Activated naive CD8-positive, alpha-beta T cell treated with anti-CD3 and anti-CD28 coated beads, Interleukin-2, amount 10 ng/mL, durations not matched to agents 7 days and 5 days (primary cell): Measurements from ENCODE around the gene PARD3B. TPM values are rescaled to one million over a fixed set of nuclear protein-coding genes. Genes with fewer than 3 reads are reported as not detected.
"Not testable (repeated sequence)": the region's sequence is repeated elsewhere in the genome, so short reads cannot be mapped to it uniquely, and the experiment has no call there.

Source experiments
- ATAC-seq: fragments of 150-1000 bp; cut with Tn5 transposase; one replicate; pipeline ENCODE4 v1.10.0; 2021; ENCODE audit warnings: low read depth, moderate library complexity
- POLR2A ChIA-PET: fragments of 350-600 bp; sonication (Branson Sonifier 250); formaldehyde crosslinking; loops from one replicate; lab custom pipeline; 2021; ENCODE audit warnings: antibody characterized with exemption; lab: Charles Lee
- DNase-seq: peaks from one replicate; pipeline ENCODE4 v3.0.0; 2021
- H3K27ac Mint-ChIP-seq: one replicate; pipeline ENCODE4 v1.8.0; 2022; ENCODE audit warnings: mild to moderate bottlenecking, mixed read lengths
- H3K27me3 Mint-ChIP-seq: one replicate; pipeline ENCODE4 v1.8.0; 2022; ENCODE audit warnings: mild to moderate bottlenecking, moderate library complexity, mixed read lengths
- H3K36me3 Mint-ChIP-seq: one replicate; pipeline ENCODE4 v1.8.0; 2021; ENCODE audit warnings: mild to moderate bottlenecking, mixed read lengths
- H3K4me1 Mint-ChIP-seq: one replicate; pipeline ENCODE4 v1.8.0; 2021; ENCODE audit warnings: mixed read lengths
- H3K4me3 Mint-ChIP-seq: one replicate; pipeline ENCODE4 v1.8.0; 2022; ENCODE audit warnings: mild to moderate bottlenecking, moderate library complexity, mixed read lengths
- H3K9me3 Mint-ChIP-seq: one replicate; pipeline ENCODE4 v1.8.0; 2021; ENCODE audit warnings: mixed read lengths
- total RNA-seq, 2 experiments: library from RNA; stranded (reverse); gene quantifications; one replicate each; pipeline ENCODE4 v1.2.3, GENCODE V29; 2021

Gene PARD3B
- total RNA-seq, 2 experiments from 2014 or later, result 0.55 to 1.0 TPM

DNA sequence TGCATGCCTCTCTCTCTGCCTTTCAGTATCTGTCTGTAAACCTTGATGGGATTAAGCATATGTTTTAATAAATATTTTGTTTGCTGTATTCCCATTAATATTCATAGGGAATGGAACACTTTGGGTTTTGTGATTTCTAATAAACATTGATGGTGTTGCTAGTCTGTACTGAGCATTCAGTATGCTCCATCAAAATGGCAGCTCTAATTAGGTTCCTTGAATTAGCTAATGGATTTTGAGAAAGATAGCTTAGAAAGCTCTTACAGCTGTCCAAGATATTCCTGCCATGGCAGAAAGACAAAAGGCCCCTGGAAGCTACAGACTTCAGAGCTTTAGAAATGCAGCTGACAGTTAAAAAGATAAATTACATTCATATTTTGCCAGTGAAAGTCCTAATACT, 937.8 kb downstream of the PARD3B start:
- no peak for DNase-seq
- Mint-ChIP-seq H3K4me1 (no peaks in the 10 kb centered on the region), H3K36me3 (no peaks in the 10 kb centered on the region), H3K9me3 (no peaks in the 10 kb centered on the region), H3K27me3 (peaks cover 8% of the 10 kb centered on the region), H3K27ac (no peak overlapping the region), H3K4me3 (no peak overlapping the region)
- POLR2A ChIA-PET, result no interaction called here
- ATAC-seq, result no peak

DNA sequence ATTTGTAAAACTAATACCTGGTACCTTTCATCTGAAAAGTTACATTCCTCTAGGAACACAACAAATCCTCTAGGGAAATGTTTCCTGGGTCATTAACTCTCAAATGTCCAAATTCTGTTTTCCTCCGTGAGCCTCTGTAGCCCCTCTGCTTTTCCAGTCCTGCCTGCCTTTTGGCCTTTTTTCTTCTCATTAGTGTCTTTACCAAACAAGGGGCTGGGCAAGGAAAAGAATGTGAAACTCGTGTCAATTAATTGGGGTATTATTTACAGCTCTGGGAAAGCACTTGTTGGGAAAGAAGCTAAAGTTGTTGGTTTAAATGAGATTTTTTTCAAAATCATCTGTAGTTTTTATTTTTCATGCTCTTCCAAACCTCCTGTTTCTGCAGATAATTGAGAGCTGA, 938.9 kb downstream of the PARD3B start:
- no peaks in the 10 kb centered on the region for H3K9me3 Mint-ChIP-seq
- H3K36me3 Mint-ChIP-seq, result no peaks in the 10 kb centered on the region
- H3K4me1 Mint-ChIP-seq, result no peaks in the 10 kb centered on the region

DNA sequence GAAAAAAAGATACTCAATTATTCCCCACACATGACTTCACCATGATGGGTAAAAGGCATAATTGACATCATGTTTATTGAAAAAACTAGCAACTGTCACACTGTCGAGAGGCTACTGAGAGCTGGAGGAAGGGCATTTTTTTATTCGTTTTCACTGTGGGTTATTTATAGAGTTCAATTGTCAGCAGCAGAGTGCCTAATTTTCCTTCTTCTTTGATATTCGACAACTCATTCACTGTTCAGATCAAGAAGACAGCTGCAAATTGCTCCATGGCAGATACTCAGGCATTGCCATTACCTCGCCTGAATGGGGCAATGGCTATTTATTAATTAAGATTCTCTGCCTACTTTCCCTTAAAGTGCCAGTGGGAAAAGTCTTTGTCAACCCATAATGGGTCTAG, 939.5 kb downstream of the PARD3B start:
- H3K27ac Mint-ChIP-seq, result no peak overlapping the region
- DNase-seq, result no peak
- no peaks in the 10 kb centered on the region for H3K36me3 Mint-ChIP-seq
- H3K4me1 Mint-ChIP-seq, result no peaks in the 10 kb centered on the region
- POLR2A ChIA-PET, result no interaction called here
- no peak overlapping the region for H3K4me3 Mint-ChIP-seq
- H3K27me3 Mint-ChIP-seq, result peaks cover 8% of the 10 kb centered on the region
- no peak for ATAC-seq
- no peaks in the 10 kb centered on the region for H3K9me3 Mint-ChIP-seq

More for the DNA sequence above, 938.9 kb downstream of the PARD3B start:
- H3K27me3 Mint-ChIP-seq, result peaks cover 8% of the 10 kb centered on the region
- POLR2A ChIA-PET, result no interaction called here
- H3K4me3 Mint-ChIP-seq, result no peak overlapping the region
- no peak for ATAC-seq
- no peak overlapping the region for H3K27ac Mint-ChIP-seq
- no peak for DNase-seq

DNA sequence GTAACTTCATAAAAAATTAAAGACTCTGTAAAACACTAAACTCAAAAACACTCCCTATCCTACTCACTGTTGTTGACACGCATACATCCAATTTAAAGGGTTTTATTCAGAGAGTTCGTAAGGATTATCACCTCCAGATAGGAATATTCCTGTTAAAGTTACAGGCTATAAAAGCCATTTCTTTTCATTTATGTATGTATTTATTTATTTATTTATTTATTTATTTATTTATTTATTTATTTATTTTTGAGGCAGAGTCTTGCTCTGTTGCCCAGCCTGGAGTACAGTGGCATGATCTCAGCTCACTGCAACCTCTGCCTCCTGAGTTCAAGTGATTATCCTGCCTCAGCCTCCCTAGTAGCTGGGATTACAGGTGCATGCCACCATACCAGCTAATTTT, 948.3 kb downstream of the PARD3B start:
- H3K4me3 Mint-ChIP-seq, ATAC-seq, DNase-seq, H3K4me1 Mint-ChIP-seq, H3K9me3 Mint-ChIP-seq, POLR2A ChIA-PET, H3K27ac Mint-ChIP-seq, H3K36me3 Mint-ChIP-seq: not testable (repeated sequence)
- H3K27me3 Mint-ChIP-seq, result peaks cover 14% of the 10 kb centered on the region

DNA sequence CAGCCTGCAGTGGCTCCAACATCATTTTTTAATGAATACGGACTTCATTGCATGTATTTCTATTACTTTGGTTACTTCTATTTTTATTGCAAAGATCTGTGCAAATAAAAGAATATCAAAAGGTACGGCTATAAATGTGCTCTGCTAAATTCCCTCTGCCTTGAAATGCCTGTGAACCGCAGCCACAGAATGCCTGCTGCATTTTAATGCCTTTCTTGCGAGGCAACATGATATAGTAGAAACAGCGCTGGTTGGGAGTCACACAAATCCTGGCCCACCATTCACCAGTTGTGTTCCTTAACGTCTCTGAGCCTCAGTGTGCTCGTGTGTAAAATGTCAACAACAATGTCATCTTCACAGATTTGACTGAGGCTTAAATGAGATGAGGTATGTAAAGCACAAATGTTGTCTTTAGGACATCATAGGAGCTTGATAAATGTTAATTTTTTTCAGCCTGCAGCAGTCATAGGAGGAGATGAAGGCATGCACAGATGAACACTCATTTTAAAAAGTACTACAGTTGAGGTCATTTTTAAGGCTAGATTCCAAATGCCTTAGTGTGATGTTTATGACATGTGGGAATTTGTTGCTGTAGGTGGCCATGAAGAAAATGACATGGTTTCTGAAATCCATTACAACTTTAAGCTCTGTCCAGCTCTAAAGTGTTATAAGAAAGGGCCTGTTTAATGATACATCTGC, 949.4 kb downstream of the PARD3B start:
- Mint-ChIP-seq H3K9me3 (peaks cover 2% of the 10 kb centered on the region), H3K27me3 (peaks cover 14% of the 10 kb centered on the region), H3K27ac (no peak overlapping the region), H3K4me3 (no peak overlapping the region), H3K36me3 (no peaks in the 10 kb centered on the region), H3K4me1 (no peaks in the 10 kb centered on the region)
- ATAC-seq, result no peak
- POLR2A ChIA-PET, result no interaction called here
- DNase-seq, result no peak

DNA sequence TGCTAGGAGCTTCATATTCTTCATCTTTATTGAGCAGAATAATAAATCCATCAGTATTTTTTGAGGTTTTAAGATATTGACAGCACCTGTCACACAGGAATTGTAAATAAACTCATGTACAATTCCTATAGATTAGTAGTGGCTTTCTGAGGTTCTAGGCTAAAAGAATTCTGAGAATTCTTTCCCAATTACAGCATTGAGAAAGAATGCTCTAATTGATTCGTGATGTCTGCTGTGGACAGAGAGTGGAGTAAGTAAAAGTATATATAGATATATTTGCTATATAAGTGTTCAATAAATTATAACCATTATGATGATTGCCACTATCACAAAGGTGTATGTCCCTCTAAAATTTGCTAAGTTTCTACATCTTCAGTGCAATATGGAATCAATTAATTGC, 950.5 kb downstream of the PARD3B start:
- no peaks in the 10 kb centered on the region for H3K4me1 Mint-ChIP-seq
- H3K27me3 Mint-ChIP-seq, result peaks cover 14% of the 10 kb centered on the region
- POLR2A ChIA-PET, result no interaction called here
- ATAC-seq (no peak), DNase-seq (no peak)
- no peak overlapping the region for H3K4me3 Mint-ChIP-seq
- no peak overlapping the region for H3K27ac Mint-ChIP-seq
- no peaks in the 10 kb centered on the region for H3K36me3 Mint-ChIP-seq
- H3K9me3 Mint-ChIP-seq, result no peaks in the 10 kb centered on the region

DNA sequence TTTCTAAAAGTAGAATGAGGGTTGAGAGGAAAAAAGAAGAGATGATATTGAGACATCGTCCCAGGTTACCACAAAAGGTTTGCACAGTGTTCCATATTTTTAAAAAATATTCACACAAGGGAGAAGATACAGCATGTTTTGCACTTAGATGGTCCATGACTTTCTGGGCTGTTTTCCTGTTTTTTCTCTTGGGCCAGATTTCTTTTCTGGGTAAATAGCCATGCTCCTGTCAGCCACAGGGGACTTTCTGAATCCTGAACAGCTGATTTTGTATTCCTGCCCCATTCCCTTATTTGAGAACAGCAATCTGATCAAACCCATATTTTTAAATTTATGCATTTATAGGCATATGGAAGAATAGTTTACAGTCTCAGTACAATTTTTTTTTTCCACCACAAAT, 951.1 kb downstream of the PARD3B start:
- Mint-ChIP-seq H3K27me3 (peaks cover 14% of the 10 kb centered on the region), H3K4me1 (no peaks in the 10 kb centered on the region), H3K27ac (no peak overlapping the region), H3K9me3 (no peaks in the 10 kb centered on the region), H3K4me3 (no peak overlapping the region), H3K36me3 (no peaks in the 10 kb centered on the region)
- POLR2A ChIA-PET, result interaction anchor here (0.7 kb wide), 1 partner anchor 1517 kb away, joined by 4 read pairs; no protein-coding TSS in a partner anchor
- no peak for ATAC-seq
- DNase-seq, result no peak

DNA sequence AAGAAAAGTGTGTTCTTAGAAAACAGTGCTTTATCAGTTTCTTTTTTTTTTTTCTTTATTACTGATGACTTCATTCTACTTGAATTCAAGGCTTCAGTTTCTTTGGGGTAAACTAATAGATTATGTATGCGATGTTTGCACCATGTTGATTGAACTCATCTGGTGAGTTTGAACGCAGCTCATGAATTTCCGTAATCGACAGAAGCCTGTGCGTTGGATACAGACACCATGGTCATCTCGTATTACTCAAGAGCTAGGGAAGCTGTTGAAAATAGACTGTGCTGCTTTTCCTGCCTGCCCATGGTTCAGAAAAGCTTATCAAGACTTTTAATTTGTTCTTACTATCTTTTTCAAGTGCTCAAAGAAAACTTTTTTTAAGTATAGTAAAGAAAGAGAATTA, 951.5 kb downstream of the PARD3B start:
- no peak for DNase-seq
- Mint-ChIP-seq H3K4me3 (no peak overlapping the region), H3K27ac (no peak overlapping the region), H3K36me3 (no peaks in the 10 kb centered on the region), H3K4me1 (no peaks in the 10 kb centered on the region), H3K27me3 (peaks cover 14% of the 10 kb centered on the region), H3K9me3 (no peaks in the 10 kb centered on the region)
- ATAC-seq, result no peak
- POLR2A ChIA-PET, result interaction anchor here (0.7 kb wide), 1 partner anchor 1517 kb away, joined by 4 read pairs; no protein-coding TSS in a partner anchor

DNA sequence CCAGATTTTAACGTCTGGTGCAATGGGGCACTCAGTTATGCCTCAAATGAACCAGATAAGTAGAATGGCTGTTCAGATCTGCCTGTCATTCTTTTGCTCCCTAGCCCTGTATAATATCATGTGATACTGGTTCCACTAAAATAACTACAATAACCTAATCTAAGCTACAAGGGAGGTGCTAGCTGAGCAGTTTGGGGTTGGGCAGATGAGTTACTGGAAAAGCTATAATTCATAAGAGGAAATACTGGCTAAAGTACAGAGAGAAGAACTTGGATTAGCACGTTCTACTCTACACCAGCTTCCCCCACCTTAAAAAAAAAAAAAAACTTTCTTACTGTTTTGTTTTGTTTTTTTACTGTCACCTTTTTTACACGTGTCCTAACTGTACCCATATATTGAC, 953.7 kb downstream of the PARD3B start:
- POLR2A ChIA-PET, result interaction anchor here (0.7 kb wide), 1 partner anchor 529 kb away, joined by 3 read pairs; no protein-coding TSS in a partner anchor
- Mint-ChIP-seq H3K27ac (no peak overlapping the region), H3K4me1 (no peaks in the 10 kb centered on the region), H3K4me3 (no peak overlapping the region), H3K9me3 (no peaks in the 10 kb centered on the region), H3K36me3 (no peaks in the 10 kb centered on the region), H3K27me3 (peaks cover 14% of the 10 kb centered on the region)
- ATAC-seq (no peak), DNase-seq (no peak)

DNA sequence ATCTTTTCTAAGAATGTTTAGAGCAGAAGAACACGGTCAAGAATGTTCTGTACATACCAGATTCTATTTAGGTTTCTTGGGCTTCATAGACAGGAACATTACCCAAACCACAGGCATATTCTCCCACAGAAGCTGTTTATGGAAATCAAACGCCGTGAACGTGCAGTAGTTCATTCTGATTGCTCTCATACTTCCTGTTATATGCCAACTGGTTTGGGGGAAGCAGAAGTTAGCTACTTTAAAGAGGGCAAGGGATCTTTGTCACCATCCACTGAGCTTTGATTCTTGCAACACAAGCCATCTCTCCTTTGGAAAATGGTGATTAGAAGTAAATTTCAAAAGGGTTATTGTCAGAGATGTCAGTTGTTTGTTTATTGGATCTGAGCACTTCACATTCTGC, 954.8 kb downstream of the PARD3B start:
- H3K9me3 Mint-ChIP-seq, result peaks cover 2% of the 10 kb centered on the region
- H3K4me1 Mint-ChIP-seq, result no peaks in the 10 kb centered on the region
- H3K4me3 Mint-ChIP-seq, result no peak overlapping the region
- POLR2A ChIA-PET, result no interaction called here
- ATAC-seq (no peak), DNase-seq (no peak)
- H3K36me3 Mint-ChIP-seq, result no peaks in the 10 kb centered on the region
- H3K27me3 Mint-ChIP-seq, result peaks cover 6% of the 10 kb centered on the region
- H3K27ac Mint-ChIP-seq, result no peak overlapping the region

DNA sequence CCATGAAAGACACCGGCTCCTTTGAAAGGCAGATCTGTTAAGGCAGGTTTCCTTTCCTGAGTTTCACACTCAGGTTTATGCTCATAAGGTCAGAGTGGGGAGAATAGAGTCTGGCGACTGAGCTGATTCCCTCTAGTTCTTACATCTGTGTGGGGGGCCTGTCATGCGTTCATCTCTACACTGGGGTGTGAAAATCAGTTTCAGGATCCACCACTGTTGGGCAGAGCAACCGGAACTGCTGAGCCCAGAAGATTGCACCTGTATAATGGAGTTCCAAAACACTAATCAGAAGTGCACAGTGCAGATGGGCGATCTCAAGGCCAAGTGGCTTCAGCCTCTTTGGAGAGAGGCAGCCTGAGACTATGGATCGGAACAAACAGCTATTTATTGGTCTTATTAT, 955.7 kb downstream of the PARD3B start:
- Mint-ChIP-seq H3K27ac (no peak overlapping the region), H3K4me1 (no peaks in the 10 kb centered on the region), H3K4me3 (no peak overlapping the region), H3K9me3 (peaks cover 2% of the 10 kb centered on the region), H3K27me3 (no peaks in the 10 kb centered on the region), H3K36me3 (no peaks in the 10 kb centered on the region)
- ATAC-seq, result no peak
- DNase-seq, result no peak
- POLR2A ChIA-PET, result no interaction called here

DNA sequence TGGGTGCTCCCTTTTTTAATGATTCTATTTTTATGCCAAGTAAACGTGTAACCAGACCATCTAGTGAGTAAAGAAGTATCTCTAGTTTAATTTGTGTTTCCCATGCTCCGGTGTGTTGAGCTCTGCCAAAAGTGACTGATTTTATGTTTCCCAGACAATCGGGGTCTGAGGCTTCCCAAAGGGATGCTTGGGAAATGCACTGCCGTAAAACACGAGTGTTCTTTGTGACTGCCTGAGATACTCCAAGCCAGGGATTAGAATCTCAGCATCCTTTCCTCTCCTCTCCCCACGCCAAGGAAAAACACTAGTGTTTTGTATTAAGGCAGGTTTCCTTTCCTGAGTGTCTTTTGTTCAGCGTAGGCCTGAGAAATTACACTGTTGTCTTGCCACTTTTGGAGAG, 956.6 kb downstream of the PARD3B start:
- POLR2A ChIA-PET, result no interaction called here

DNA sequence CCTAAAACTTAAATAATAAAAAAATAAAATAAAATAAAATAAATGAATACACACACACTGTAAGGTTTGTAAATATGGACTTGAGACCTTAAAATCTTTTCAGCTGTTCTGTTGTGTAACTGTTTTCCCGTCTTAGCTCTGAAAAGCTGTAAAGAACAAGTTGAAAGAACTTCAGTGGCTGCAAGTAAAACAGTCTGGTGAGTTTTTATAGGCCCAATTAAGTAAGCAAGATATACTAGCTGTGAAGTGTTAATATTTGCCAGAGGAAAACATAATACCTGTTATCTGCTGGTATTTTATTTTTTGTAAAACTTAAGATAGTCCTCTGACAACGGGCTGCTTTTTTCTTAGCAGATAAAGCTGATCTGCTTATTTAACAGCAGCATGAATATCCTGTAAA, 960.1 kb downstream of the PARD3B start:
- POLR2A ChIA-PET, result no interaction called here
- H3K9me3 Mint-ChIP-seq, result peaks cover 2% of the 10 kb centered on the region
- ATAC-seq (no peak), DNase-seq (no peak)
- H3K4me3 Mint-ChIP-seq, result no peak overlapping the region
- H3K36me3 Mint-ChIP-seq, result no peaks in the 10 kb centered on the region
- H3K27me3 Mint-ChIP-seq, result no peaks in the 10 kb centered on the region
- no peak overlapping the region for H3K27ac Mint-ChIP-seq
- no peaks in the 10 kb centered on the region for H3K4me1 Mint-ChIP-seq

More for the DNA sequence above, 956.6 kb downstream of the PARD3B start:
- Mint-ChIP-seq H3K27ac (no peak overlapping the region), H3K4me1 (no peaks in the 10 kb centered on the region), H3K36me3 (no peaks in the 10 kb centered on the region), H3K9me3 (peaks cover 2% of the 10 kb centered on the region), H3K4me3 (no peak overlapping the region), H3K27me3 (no peaks in the 10 kb centered on the region)
- DNase-seq, result no peak
- no peak for ATAC-seq

DNA sequence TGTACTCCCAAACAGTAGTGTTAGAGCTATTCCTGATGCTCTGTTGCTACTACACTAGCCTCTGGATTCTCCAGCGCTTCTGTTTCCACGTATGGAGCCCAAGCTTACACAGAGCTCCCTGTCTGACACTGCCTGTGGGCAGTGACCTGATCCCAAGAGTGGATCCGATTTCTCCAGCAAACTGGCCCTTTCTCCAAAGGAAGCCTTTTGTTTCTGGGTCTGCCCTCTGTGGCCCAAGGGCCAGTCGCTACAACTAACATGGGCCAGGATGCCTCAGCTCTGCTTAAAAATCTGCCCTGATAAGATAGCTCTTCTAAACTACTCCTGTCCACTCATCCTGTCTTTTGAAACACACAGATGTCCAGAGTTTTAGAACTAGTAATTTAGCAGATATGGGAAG, 964.4 kb downstream of the PARD3B start:
- no peaks in the 10 kb centered on the region for H3K27me3 Mint-ChIP-seq
- no peak overlapping the region for H3K27ac Mint-ChIP-seq
- ATAC-seq (no peak), DNase-seq (no peak)
- no peaks in the 10 kb centered on the region for H3K4me1 Mint-ChIP-seq
- no peaks in the 10 kb centered on the region for H3K9me3 Mint-ChIP-seq
- no peak overlapping the region for H3K4me3 Mint-ChIP-seq
- no peaks in the 10 kb centered on the region for H3K36me3 Mint-ChIP-seq
- POLR2A ChIA-PET, result no interaction called here
